ENCODE measurements around the gene SBNO1. TPM values are rescaled to one million over a fixed set of nuclear protein-coding genes. Genes with fewer than 3 reads are reported as not detected.
"Not testable (repeated sequence)": the region's sequence is repeated elsewhere in the genome, so short reads cannot be mapped to it uniquely, and the experiment has no call there.

SBNO1 gene
- total RNA-seq, 1 donor from 2014 or later = 25.3 TPM

DNA sequence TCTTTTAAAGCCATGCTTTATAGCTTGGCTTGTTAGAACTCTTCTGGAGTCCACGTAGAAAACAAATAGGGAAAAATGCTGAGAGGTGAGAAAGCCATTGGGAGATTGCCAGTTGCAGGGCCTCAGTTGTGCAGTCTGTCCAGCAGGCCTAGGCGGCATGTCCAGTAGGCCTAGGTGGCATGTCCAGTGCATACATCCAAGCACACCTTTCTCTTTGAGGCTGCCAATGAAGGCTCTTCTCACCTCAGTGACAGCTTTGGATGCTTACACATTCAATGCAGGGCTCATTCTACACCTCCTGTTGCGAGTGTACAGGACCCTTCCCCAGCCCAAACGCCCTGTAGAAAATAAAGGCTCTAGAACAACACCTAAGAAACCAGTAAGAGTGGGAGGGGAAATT lies 106.1 kb downstream of the SBNO1 start:
- no peak for DNase-seq (ENCODE audit: low spot score)
- intact Hi-C loops (cut with DNase I) = no loop called here

DNA sequence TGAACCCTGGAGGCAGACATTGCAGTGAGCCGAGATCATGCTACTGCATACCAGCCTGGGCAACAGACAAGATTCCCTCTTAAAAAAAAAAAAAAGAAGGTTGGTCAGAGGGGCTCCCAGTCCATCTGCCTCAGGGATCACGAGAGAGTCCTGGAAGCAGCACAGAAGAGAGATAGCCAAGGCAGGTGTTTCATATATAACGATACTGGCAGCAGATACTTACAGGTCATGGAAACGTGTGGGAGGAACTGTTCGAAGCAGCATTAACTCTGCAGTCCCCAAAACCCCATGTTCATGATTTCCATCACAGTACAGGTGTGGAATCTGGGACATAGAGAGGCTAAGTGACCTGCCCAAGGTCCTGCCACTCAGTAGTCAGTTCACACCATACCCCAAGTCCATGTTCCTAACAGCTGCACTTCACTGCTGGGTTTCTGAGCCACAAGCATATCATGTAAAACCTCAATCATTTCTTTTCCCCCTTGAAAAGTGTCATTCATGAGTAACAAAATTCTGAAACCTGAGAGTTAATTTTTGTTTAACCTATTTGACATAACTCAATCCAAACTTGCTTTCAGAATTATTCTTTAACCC lies 109.7 kb downstream of the SBNO1 start:
- DNase-seq (ENCODE audit: low spot score) = no peak
- intact Hi-C loops (cut with DNase I) = no loop called here

- no peak for DNase-seq (ENCODE audit: low spot score)
- intact Hi-C loops (cut with DNase I) = no loop called here
Measured at GRCh38 chr12:123253641-123254459, 110.8 kb downstream of the SBNO1 start.

- DNase-seq (ENCODE audit: low spot score); intact Hi-C loops (cut with DNase I): not testable (repeated sequence)
Measured at GRCh38 chr12:123252365-123252764, 112.3 kb downstream of the SBNO1 start.

DNA sequence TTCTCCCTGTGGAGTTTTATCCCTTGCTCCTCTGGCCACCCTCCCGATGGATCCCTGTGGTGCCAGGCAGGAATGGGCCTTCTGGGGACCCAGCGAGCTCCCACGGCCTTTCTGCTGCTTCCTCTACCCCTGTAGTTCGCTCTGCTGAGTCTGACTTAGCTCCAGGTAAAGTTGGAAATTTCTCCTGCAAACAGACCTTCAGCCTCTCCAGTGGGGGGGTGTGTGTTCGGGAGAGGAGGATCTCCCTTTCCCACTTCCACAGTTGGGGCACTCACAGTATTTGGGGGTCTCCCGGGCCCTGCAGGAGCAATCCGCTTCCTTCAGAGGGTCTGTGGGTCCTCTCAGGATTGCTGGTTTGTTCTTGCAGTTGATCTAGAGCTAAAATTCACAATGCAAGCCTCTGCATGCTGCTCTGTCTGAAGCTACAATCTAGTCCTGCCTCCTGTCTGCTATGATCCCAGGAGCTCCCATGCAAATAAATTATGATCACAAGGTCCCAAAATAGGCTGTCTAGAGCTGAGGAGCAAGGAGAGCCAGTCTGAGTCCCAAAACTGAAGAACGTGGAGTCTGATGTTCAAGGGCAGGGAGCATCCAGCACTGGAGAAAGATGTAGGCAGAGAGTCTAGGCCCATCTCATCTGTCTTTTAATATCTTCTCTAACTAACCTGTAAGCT lies 113.1 kb downstream of the SBNO1 start:
- intact Hi-C loops (cut with DNase I) = no loop called here
- DNase-seq (ENCODE audit: low spot score) = no peak

DNA sequence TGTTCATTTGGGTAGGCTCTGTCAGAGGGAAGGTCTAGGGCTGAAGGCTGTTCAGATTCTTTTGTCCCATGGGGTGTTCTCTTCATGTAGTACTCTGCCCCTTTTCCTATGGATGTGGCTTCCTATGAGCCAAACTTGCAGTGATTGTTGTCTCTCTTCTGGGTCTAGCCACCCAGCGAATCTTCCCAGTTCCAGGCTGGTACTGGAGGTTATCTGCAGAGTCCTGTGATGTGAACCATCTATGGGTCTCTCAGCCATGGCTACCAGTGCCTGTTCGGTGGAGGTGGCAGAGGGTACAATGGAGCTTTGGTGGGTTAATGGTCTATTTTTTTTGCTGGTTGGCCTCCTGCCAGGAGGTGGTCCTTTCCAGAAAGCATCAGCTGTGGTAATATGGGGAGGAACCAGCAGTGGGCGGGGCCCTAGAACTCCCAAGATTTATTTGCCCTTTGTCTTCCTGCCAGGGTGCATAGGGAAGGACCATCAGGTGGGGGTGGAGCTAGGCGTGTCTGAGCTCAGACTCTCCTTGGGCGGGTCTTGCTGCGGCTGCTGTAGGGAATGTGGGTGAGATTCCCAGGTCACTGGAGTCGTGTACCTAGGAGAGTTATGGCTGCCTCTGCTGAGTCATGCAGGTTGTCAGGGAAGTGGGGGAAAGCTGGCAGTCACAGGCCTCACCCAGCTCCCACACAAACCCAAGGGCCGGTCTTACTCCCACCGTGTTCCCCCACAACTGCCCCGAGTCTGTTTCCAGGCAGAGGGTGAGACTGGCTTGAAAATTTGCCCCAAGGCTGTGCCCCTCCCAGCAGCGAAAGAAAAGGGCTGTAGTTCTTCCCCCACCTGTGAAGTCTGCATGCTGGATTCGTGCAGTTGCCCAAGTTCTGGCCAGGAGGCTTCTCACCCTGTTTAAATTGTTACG lies 113.9 kb downstream of the SBNO1 start:
- no peak for DNase-seq (ENCODE audit: low spot score)
- intact Hi-C loops (cut with DNase I) = no loop called here

GRCh38 chr12:123248996-123249741 lies 115.5 kb downstream of the SBNO1 start:
- DNase-seq (ENCODE audit: low spot score); intact Hi-C loops (cut with DNase I): not testable (repeated sequence)

- intact Hi-C loops (cut with DNase I); DNase-seq (ENCODE audit: low spot score): not testable (repeated sequence)
Measured at GRCh38 chr12:123248129-123248528, 116.5 kb downstream of the SBNO1 start.

- intact Hi-C loops (cut with DNase I) = no loop called here
- no peak for DNase-seq (ENCODE audit: low spot score)
Measured at GRCh38 chr12:123245678-123246077, 119.0 kb downstream of the SBNO1 start.

- no peak for DNase-seq (ENCODE audit: low spot score)
- intact Hi-C loops (cut with DNase I) = no loop called here
Measured at GRCh38 chr12:123243671-123244262, 120.9 kb downstream of the SBNO1 start.

DNA sequence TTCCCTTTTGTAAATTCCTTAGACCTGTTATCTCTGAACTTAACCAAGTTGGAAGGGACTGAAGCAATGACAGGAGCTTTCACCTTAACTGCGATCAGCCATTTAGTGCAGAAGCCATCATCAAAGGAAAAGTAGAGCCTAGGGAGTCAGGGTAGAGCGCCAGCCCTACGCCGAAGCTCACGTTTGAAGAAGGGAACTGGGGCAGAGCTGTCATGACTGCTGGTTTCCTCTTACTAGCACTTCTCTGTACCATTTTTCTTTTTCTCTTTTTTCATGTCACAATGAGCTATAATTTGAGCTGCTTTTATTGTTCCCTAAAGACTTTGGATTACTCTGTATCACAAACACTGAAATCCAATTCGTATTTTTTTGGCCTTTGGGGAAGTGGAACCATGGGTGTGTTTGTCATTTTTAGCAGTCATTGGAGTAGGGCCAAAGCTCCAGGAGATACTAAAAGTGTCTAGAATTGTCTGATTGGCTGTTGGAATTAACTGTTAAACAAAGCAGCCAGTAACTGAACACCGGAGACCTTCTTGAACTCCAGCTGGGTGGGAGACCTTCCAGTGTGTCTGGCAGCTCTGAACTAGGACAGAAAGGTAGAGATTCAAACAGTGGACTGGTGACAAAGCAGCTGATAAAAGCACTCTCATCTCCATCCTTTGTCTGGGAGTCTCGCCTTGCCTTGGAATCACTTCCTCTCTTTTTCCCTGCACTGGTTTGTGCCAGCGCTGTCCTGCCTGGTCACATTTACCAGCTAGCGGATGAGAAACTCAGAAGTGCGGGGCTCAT lies 122.3 kb downstream of the SBNO1 start:
- intact Hi-C loops (cut with DNase I) = no loop called here
- DNase-seq (ENCODE audit: low spot score) = no peak

Other genes with a start within 250 kb of the SBNO1 start
- 22.2 TPM for gene PITPNM2, start 213.8 kb downstream of the SBNO1 start, total RNA-seq
- 22.0 TPM for gene MPHOSPH9, start 131.7 kb downstream of the SBNO1 start, total RNA-seq
- 7.8 TPM for gene MTRFR, start 131.4 kb downstream of the SBNO1 start, total RNA-seq
- gene CDK2AP1, start 93.0 kb downstream of the SBNO1 start, total RNA-seq = 82.3 TPM
- 36.4 TPM for gene KMT5A, start 19.3 kb upstream of the SBNO1 start, total RNA-seq
- 1.6 TPM for gene RILPL2, start 71.8 kb upstream of the SBNO1 start, total RNA-seq
- gene SNRNP35, start 93.3 kb upstream of the SBNO1 start, total RNA-seq = 24.3 TPM
- 85.3 TPM for gene RILPL1, start 168.9 kb upstream of the SBNO1 start, total RNA-seq
- 150 TPM for gene TMED2, start 219.7 kb upstream of the SBNO1 start, total RNA-seq
- 5.1 TPM for gene DDX55, start 237.3 kb upstream of the SBNO1 start, total RNA-seq